Liver (tissue), 9 donors: Measurements from ENCODE around the gene MGRN1. TPM values are rescaled to one million over a fixed set of nuclear protein-coding genes. Genes with fewer than 3 reads are reported as not detected.

Source experiments
- DNase-seq: peaks from one replicate; pipeline ENCODE4 v3.0.0-alpha.2; 2017; ENCODE audit warnings: low spot score
- H3K27ac ChIP-seq, 2 donors: one replicate each; pipeline ENCODE4 v1.7.0; 2013; ENCODE audit warnings: inconsistent platforms in 2 of 2, low read length in 2 of 2, control low read depth in 1 of 2, low read depth in 1 of 2, mild to moderate bottlenecking in 1 of 2
- H3K27me3 ChIP-seq, 4 donors: one replicate each; pipeline versions ENCODE4 v1.6.1 to v1.7.0; 2013; ENCODE audit warnings: low read length in 3 of 4, inconsistent platforms in 1 of 4, mild to moderate bottlenecking in 1 of 4, moderate library complexity in 1 of 4; ENCODE audit not compliant: control insufficient read depth in 4 of 4, insufficient read depth in 4 of 4
- H3K36me3 ChIP-seq, 4 donors: one replicate each; pipeline versions ENCODE4 v1.6.1 to v1.7.0; 2013; ENCODE audit warnings: low read length in 3 of 4, mild to moderate bottlenecking in 3 of 4, low read depth in 1 of 4, moderate library complexity in 1 of 4; ENCODE audit not compliant: control insufficient read depth in 4 of 4, insufficient read depth in 3 of 4
- H3K4me1 ChIP-seq, 4 donors: one replicate each; pipeline versions ENCODE4 v1.6.1 to v1.7.0; 2013; ENCODE audit warnings: low read length in 3 of 4, mild to moderate bottlenecking in 3 of 4, moderate library complexity in 1 of 4; ENCODE audit not compliant: control insufficient read depth in 4 of 4, insufficient read depth in 4 of 4
- H3K4me3 ChIP-seq, 3 donors: one replicate each; pipeline versions ENCODE4 v1.6.1 to v1.7.0; 2013; ENCODE audit warnings: low read length in 3 of 3, control low read depth in 1 of 3, low read depth in 1 of 3, mild to moderate bottlenecking in 1 of 3
- H3K9ac ChIP-seq, 2 donors: one replicate each; pipeline ENCODE4 v1.7.0; 2013; ENCODE audit warnings: low read length in 2 of 2, mild to moderate bottlenecking in 2 of 2, moderate library complexity in 2 of 2, control low read depth in 1 of 2, low read depth in 1 of 2
- H3K9me3 ChIP-seq, 4 donors: one replicate each; pipeline versions ENCODE4 v1.6.1 to v1.7.0; 2013; ENCODE audit warnings: low read length in 3 of 4; ENCODE audit not compliant: control insufficient read depth in 4 of 4
- CTCF ChIP-seq: fragments of 150-350 bp; IDR thresholded peaks from 2 replicates; pipeline ENCODE4 v1.5.1; 2017; ENCODE audit warnings: improper control_type of control experiment, low read depth, low read length; ENCODE audit not compliant: missing input control
- EGR1 ChIP-seq, 2 donors: IDR thresholded peaks; 2 replicates each; pipeline ENCODE4 v1.6.1; 2016 to 2018; ENCODE audit warnings: antibody characterized with exemption in 2 of 2, low read depth in 2 of 2
- FOXA1 ChIP-seq: IDR thresholded peaks from 2 replicates; pipeline ENCODE4 v1.6.1; 2016; ENCODE audit warnings: antibody characterized with exemption
- HNF4A ChIP-seq, 2 donors: conservative IDR thresholded peaks; 2 replicates each; pipeline ENCODE4 v1.6.1; 2016; ENCODE audit warnings: antibody characterized with exemption in 2 of 2, mild to moderate bottlenecking in 2 of 2
- JUND ChIP-seq, 2 donors: IDR thresholded peaks; 2 replicates each; pipeline ENCODE4 v1.6.1; 2016; ENCODE audit warnings: antibody characterized with exemption in 2 of 2
- RAD21 ChIP-seq, 2 donors: IDR thresholded peaks; 2 replicates each; pipeline ENCODE4 v1.6.1; 2016; ENCODE audit warnings: antibody characterized with exemption in 2 of 2, mild to moderate bottlenecking in 2 of 2
- REST ChIP-seq: IDR thresholded peaks from 2 replicates; pipeline ENCODE4 v1.6.1; 2016; ENCODE audit warnings: antibody characterized with exemption, mild to moderate bottlenecking
- WGBS: extraction: QIAGEN DNeasy Blood & Tissue Kit; methylation state at CpG from one replicate; pipeline ENCODE4 v1.1.7; 2013; 5-methylcytosine and 5-hydroxymethylcytosine counted together
- polyA plus RNA-seq, 2 donors: library from polyadenylated mRNA; stranded (reverse) in 1 of 2; unstranded in 1 of 2; fragments of 200-250 nt in 1 of 2; fragments of >200 nt in 1 of 2; fragmentation: Nextera tagmentation in 1 of 2; extraction: Ambion mirVana in 1 of 2; gene quantifications; one replicate each; pipeline versions ENCODE4 v1.2.1 to v1.2.3, GENCODE V29; 2013 to 2015
- total RNA-seq, 2 donors: library from RNA; depleted of rRNA; stranded (reverse); fragments of >200 nt; gene quantifications; one replicate each; pipeline ENCODE4 v1.2.3, GENCODE V29; 2014
- donor health status: healthy.
- donor health status: healthy.
- donor health status: healthy.
- donor health status: healthy.
- donor health status: healthy.

The MGRN1 gene
- total and polyA plus RNA-seq, 4 donors = 15.9 to 35.7 (median 25.9) TPM

GRCh38 chr16:4681471-4682083 lies 57.0 kb downstream of the MGRN1 start (continued):
- no peak for TF ChIP-seq CTCF
- TF ChIP-seq JUND (IDR thresholded peaks at IDR 0.05) = no peak
- TF ChIP-seq EGR1 (IDR thresholded peaks at IDR 0.05; ENCODE audit: low read depth in 2 of 2) = no peak

GRCh38 chr16:4682084-4682591 lies 57.5 kb downstream of the MGRN1 start:
- DNase-seq = no peak

DNA sequence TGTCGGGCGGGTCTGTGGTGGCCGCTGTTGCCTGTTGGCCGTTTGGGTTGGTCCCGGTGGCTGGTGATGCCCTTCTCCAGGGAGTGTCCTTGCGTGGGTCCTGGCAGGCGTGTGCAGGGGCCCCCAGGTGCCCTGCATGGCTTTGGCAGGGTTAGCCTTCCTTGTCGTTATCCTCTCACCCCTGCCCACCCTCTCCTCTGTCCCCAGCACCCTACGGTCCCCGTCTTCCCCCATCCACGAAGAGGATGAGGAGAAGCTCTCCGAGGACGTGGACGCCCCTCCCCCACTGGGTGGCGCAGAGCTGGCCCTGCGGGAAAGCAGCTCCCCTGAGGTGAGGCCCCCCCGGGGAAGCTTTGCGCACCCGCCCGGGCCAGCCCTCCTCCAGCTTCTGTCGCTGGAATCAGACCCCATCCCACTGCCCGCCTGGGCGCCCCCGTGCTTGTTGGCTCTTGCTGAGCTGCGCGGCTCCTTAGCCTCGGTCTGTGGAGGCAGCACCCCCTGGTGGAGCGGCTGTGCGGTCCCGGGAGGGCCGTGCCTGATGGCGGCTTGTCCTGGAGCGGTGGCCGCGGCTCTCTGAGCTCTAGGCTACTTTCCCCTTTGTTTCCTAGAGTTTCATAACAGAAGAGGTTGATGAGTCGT lies 58.1 kb downstream of the MGRN1 start:
- Histone ChIP-seq H3K36me3 (peaks cover 0 to 9% (median 6%) of the 10 kb centered on the region in 4 donors), H3K4me1 (peaks cover 16 to 95% (median 79%) of the 10 kb centered on the region in 4 donors), H3K4me3 (no peak overlapping the region), H3K27me3 (no peaks in the 10 kb centered on the region), H3K9me3 (no peaks in the 10 kb centered on the region), H3K9ac (no peak overlapping the region), H3K27ac (peak overlapping the region; percentile 88 to 98)
- peak; percentile 61 for DNase-seq
- 58% methylated on average over 36 of the region's 36 CpGs for WGBS
- peak; percentile 72 to 77 for TF ChIP-seq RAD21 (IDR thresholded peaks at IDR 0.05)
- no peak for TF ChIP-seq REST
- TF ChIP-seq CTCF = peak; percentile 48

More at GRCh38 chr16:4682084-4682591, 57.5 kb downstream of the MGRN1 start:
- Histone ChIP-seq H3K36me3 (peaks cover 0 to 9% (median 6%) of the 10 kb centered on the region in 4 donors), H3K9ac (no peak overlapping the region), H3K27ac (peak overlapping the region; percentile 91 to 98), H3K4me3 (no peak overlapping the region), H3K27me3 (no peaks in the 10 kb centered on the region), H3K9me3 (no peaks in the 10 kb centered on the region), H3K4me1 (peaks cover 16 to 95% (median 78%) of the 10 kb centered on the region in 4 donors)
- TF ChIP-seq FOXA1 (no peak), HNF4A (conservative IDR thresholded peaks at IDR 0.05) (no peak)
- 87% methylated on average over 26 of the region's 26 CpGs for WGBS
